Stimulated activated CD4-positive, alpha-beta T cell treated with anti-CD3 and anti-CD28 coated beads, Interleukin-1b, Interleukin-23, amount 100 ng/mL, for 48 hours (primary cell): ENCODE results near the gene PIAS3.
"Not testable (repeated sequence)": the region's sequence is repeated elsewhere in the genome, so short reads cannot be mapped to it uniquely, and the experiment has no call there.

ENCODE experiments used
- DNase-seq: peaks from one replicate; pipeline ENCODE4 v3.0.0-alpha.2; 2020

Gene PIAS3

DNA sequence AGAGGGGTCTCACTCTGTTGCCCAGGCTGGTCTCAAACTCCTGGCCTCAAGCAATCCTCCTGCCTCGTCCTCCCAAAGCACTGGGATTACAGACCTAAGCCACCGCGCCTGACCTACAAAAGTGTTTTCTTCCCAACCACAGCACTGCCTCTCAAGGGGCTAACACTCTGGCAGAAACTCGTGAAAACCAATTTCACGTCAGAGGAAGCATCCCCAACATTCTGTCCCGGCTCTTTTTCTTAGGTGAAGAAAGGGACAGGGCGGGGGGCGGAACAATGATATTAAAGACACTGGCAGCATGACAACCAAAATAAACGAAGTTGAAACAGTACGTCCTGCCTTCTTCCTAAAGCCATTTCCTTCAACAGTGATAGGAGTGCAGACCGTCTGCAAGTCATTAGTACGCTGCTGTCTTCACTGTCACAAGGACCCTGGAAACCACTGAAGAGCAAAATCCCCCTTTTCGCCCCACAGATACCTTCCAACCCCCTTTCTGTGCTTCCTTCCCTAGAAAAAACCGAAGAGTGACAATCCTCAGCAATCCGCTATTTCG lies 36.0 kb downstream of the PIAS3 start:
- DNase-seq: not testable (repeated sequence)

DNA sequence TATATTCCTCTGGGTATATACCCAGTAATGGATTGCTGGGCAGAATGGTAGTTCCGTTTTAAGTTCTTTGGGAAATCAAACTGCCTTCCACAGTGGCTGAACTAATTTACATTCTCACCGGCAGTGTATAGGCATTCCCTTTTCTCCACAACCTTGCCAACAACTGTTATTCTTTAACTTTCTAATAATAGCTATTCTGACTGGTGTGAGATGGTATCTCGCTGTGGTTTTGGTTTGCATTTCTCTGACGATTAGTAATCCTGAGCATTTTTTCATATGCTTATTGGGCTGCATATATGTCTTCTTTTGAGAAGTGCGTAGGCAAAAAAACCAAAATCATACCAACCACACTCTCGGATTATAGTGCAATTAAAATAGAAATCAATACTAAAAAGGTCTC lies 40.8 kb downstream of the PIAS3 start:
- DNase-seq: not testable (repeated sequence)

DNA sequence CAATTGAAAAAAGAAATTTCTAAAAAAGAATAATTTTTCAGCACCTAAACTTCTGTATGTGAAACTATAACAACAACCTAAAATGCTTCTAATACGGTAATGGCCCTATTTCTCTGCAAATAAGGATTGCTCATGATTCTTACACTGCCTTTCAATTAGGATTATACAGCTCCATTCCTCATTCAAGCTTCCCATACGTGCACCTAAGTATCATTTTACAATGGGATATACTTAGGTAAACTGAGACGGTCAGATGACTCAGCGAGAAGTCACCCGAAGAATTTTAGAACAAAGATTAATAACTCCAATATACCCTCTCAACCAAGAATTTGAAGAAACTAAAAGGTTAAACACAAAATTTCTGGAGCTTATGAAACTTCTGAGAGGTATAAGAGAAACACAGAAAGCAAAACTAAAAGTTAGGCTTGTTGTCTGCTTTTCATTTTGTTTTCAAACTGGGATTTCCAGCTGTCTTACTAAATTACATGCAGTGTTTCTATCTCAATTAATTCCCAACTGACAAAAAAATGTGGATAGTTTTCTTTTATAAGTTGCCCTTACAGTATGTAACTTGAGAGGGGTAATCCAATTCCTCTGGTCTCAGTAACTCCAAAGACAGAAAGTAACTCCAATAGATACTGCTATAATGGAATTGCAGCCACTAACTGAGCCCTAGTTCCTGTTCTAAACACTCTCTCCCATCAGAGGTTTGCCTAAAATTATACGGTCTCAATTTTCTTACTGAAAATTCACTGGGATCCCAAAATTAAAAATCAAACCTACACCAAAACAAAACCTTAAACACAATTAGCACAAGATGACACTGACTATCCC lies 45.7 kb downstream of the PIAS3 start:
- DNase-seq: not testable (repeated sequence)

DNA sequence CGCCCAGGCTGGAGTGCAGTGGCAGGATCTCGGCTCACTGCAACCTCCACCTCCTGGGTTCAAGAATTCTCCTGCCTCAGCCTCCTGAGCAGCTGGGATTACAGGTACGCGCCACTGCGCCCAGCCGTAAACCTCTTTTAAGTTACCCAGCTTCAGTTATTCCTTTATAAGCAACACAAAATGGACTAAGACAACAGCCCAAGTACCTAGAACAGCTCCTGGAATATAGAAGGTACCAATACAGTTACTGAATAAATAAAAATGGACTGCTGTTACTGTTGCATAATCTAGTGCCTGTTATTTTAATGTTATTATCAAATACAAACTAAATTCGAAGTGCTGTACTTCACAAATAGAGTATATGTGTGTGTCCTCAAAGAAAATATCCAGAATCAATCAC lies 52.0 kb downstream of the PIAS3 start:
- DNase-seq: no peak

DNA sequence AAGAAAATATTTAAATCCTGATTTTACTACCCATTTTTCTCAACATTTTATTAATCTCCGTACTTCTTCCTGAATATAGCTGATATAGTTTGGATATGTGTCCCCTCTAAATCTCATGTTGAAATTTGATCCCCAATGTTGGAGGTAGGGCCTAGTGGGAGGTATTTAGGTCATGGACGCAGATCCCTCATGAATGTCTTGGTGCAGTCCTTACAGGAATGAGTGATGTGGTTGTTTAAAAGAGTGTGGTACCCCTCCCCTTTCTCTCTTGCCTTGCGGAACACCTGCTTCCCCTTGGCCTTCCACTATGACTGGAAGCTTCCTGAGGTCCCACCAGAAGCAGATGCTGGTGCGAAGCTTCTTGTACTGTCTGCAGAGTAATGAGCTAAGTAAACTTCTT lies 52.5 kb downstream of the PIAS3 start:
- DNase-seq: no peak

DNA sequence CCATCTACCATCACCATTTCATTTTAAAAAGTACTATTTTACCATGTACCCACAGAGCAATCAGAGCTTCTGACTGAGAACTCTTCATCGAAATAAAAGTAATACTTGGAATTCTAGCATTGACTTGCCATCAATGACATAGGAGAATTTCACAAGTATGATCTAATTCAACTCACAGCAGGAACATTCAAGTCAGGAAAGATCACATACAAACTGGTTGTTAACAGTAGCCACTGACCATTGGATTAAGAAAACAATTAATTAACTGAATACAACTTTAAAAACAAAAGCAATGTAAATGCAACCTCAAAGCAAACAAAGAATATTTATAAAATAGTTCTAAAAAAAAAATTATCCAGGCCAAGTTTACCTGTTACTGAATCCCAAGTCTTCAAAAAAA lies 53.8 kb downstream of the PIAS3 start:
- DNase-seq: no peak

DNA sequence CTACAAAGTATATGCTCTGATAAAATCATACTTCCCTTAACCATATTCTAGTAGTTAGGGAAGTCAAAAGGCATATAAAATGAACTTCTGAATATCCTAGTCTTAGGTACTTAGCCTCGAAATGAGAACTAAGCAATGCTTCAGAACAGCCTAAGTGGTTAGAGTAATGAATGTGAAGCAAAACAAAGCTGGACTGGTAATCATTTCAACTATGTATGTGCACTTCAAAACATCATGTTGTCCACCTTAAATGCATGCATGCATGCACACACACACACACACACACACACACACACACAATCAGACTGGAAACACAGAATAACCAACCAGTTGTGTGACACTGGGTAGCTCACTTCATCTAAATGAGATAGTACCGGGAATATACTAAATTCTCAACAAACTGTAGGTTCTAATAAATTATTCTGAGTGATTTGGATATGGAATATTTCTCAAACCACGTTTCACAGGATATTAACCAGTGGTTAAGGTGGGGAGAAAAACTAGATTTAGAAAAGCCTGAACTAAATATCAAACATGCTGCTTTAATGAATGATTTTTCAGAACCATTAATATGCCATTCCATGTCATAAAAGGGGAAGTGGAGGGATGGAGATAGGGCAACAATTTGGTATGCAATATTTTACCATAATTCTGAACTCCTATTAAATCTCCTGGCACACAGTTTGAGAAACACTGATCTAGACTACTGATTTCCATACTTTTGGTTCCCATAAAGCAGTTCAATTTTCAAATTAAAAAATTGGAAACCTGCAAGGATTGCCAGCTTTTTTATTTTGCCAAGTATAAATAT lies 54.4 kb downstream of the PIAS3 start:
- DNase-seq: no peak

DNA sequence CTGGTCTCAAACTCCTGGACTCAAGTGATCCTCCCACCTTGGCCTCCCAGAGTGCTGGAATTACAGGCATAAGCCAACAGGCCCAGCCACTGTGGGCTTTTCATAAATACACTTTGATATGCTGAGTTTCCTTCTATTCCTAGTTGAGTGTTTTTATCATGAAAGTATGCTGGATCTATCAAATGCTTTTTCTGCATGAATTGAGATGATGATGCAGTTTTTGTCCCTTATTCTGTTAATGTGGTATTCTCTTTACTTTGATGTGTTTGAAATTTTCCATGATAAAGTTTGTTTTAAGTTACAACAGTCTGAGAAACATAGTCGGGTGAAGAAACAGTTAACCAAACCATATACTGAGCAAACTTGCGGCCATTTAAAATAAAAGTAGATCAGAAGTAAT lies 59.1 kb downstream of the PIAS3 start:
- no peak for DNase-seq
